SK-N-SH treated with all-trans-retinoic acid at 6 μM for 48 hours (cell line): Measurements from ENCODE around the gene IGSF9.
"Not testable (repeated sequence)": the region's sequence is repeated elsewhere in the genome, so short reads cannot be mapped to it uniquely, and the experiment has no call there.

Experiments used
- ATAC-seq: fragments of 200-7000 bp; cut with Tn5 transposase; 3 replicates; pipeline ENCODE4 v1.9.1; 2020; ENCODE audit warnings: mild to moderate bottlenecking, moderate library complexity
- ARNTL ChIP-seq: fragments of 450-650 bp; formaldehyde crosslinking; IDR thresholded peaks from 2 replicates; pipeline ENCODE4 v1.5.0; 2020; ENCODE audit warnings: low read depth, mild to moderate bottlenecking, moderate library complexity, borderline replicate concordance
- BACH2 ChIP-seq: fragments of 250-450 bp; sonication (Bioruptor Pico); IDR thresholded peaks from 2 replicates; pipeline ENCODE4 v1.9.0; 2021; ENCODE audit warnings: mild to moderate bottlenecking, borderline replicate concordance
- CSDC2 ChIP-seq: fragments of 250-450 bp; sonication (Bioruptor Pico); IDR thresholded peaks from 2 replicates; pipeline ENCODE4 v1.5.0; 2020; ENCODE audit warnings: mild to moderate bottlenecking, moderate library complexity
- CSRNP3 ChIP-seq: fragments of 250-450 bp; sonication (Bioruptor Pico); IDR thresholded peaks from 2 replicates; pipeline ENCODE4 v1.5.1; 2021; ENCODE audit warnings: mild to moderate bottlenecking, moderate library complexity
- GLIS3 ChIP-seq: fragments of 250-450 bp; sonication (Bioruptor Pico); IDR thresholded peaks from 2 replicates; pipeline ENCODE4 v1.5.0; 2020; ENCODE audit warnings: mild to moderate bottlenecking, moderate library complexity
- ISL1 ChIP-seq: fragments of 250-450 bp; sonication (Bioruptor Pico); IDR thresholded peaks from 2 replicates; pipeline ENCODE4 v2.1.2; 2022; ENCODE audit warnings: mild to moderate bottlenecking, moderate library complexity
- OSR1 ChIP-seq: fragments of 250-450 bp; sonication (Bioruptor Pico); IDR thresholded peaks from 2 replicates; pipeline ENCODE4 v1.8.0; 2022; ENCODE audit warnings: moderate library complexity, mild to moderate bottlenecking, inconsistent platforms
- PATZ1 ChIP-seq: fragments of 250-450 bp; sonication (Bioruptor Pico); IDR thresholded peaks from 2 replicates; pipeline ENCODE4 v1.8.0; 2020; ENCODE audit warnings: mild to moderate bottlenecking, moderate library complexity, borderline replicate concordance
- POU6F1 ChIP-seq: fragments of 250-450 bp; sonication (Bioruptor Pico); IDR thresholded peaks from 2 replicates; pipeline ENCODE4 v1.8.0; 2021; ENCODE audit warnings: low read depth, mild to moderate bottlenecking, moderate library complexity, borderline replicate concordance
- PPARA ChIP-seq: fragments of 250-450 bp; sonication (Bioruptor Pico); IDR thresholded peaks from 2 replicates; pipeline ENCODE4 v1.5.0; 2020; ENCODE audit warnings: mild to moderate bottlenecking, borderline replicate concordance
- RARB ChIP-seq: fragments of 250-450 bp; sonication (Bioruptor Pico); IDR thresholded peaks from 2 replicates; pipeline ENCODE4 v1.8.0; 2021; ENCODE audit warnings: mild to moderate bottlenecking, moderate library complexity
- SNAI2 ChIP-seq: fragments of 250-450 bp; sonication (Bioruptor Pico); IDR thresholded peaks from 2 replicates; pipeline ENCODE4 v1.5.0; 2020; ENCODE audit warnings: mild to moderate bottlenecking, moderate library complexity
- TCF4 ChIP-seq: fragments of 250-450 bp; sonication (Bioruptor Pico); IDR thresholded peaks from 2 replicates; pipeline ENCODE4 v1.8.0; 2021; ENCODE audit warnings: mild to moderate bottlenecking, moderate library complexity, borderline replicate concordance
- TOX ChIP-seq: fragments of 250-450 bp; sonication (Bioruptor Pico); IDR thresholded peaks from 2 replicates; pipeline ENCODE4 v1.8.0; 2021; ENCODE audit warnings: mild to moderate bottlenecking, moderate library complexity, borderline replicate concordance
- ZC3H10 ChIP-seq: fragments of 250-450 bp; sonication (Bioruptor Pico); IDR thresholded peaks from 2 replicates; pipeline ENCODE4 v1.5.1; 2021; ENCODE audit warnings: mild to moderate bottlenecking, moderate library complexity
- ZFP3 ChIP-seq: fragments of 250-450 bp; sonication (Bioruptor Pico); IDR thresholded peaks from 2 replicates; pipeline ENCODE4 v1.5.0; 2020; ENCODE audit warnings: mild to moderate bottlenecking, moderate library complexity
- ZFP30 ChIP-seq: fragments of 450-650 bp; formaldehyde crosslinking; IDR thresholded peaks from 2 replicates; pipeline ENCODE4 v1.5.0; 2022; ENCODE audit warnings: mild to moderate bottlenecking, moderate library complexity
- ZNF565 ChIP-seq: fragments of 450-650 bp; formaldehyde crosslinking; conservative IDR thresholded peaks from 2 replicates; pipeline ENCODE4 v1.5.0; 2020; ENCODE audit warnings: low read depth, mild to moderate bottlenecking, moderate library complexity
- ZNF70 ChIP-seq: fragments of 450-650 bp; formaldehyde crosslinking; IDR thresholded peaks from 2 replicates; pipeline ENCODE4 v1.5.0; 2020; ENCODE audit warnings: mild to moderate bottlenecking, moderate library complexity
- ZNF8 ChIP-seq: fragments of 450-650 bp; formaldehyde crosslinking; IDR thresholded peaks from 2 replicates; pipeline ENCODE4 v1.5.0; 2020; ENCODE audit warnings: mild to moderate bottlenecking, moderate library complexity

IGSF9 gene

GRCh38 chr1:159908031-159908940 lies 37.1 kb downstream of the IGSF9 start:
- ATAC-seq, result no peak
- TF ChIP-seq ZNF70 (CRISPR knock-in tag) (no peak), TCF4 (CRISPR knock-in tag) (no peak), ZNF565 (CRISPR knock-in tag) (no peak)

GRCh38 chr1:159906960-159907359 lies 38.5 kb downstream of the IGSF9 start:
- no peak for TF ChIP-seq ZFP3 (CRISPR knock-in tag)
- TF ChIP-seq ARNTL (CRISPR knock-in tag), result no peak
- TF ChIP-seq TOX (CRISPR knock-in tag), result no peak
- no peak for TF ChIP-seq CSRNP3 (CRISPR knock-in tag)
- no peak for TF ChIP-seq ZC3H10
- TF ChIP-seq CSDC2 (CRISPR knock-in tag), result no peak
- no peak for TF ChIP-seq ISL1 (CRISPR knock-in tag)
- TF ChIP-seq GLIS3, result no peak
- no peak for TF ChIP-seq ZNF565 (CRISPR knock-in tag)
- TF ChIP-seq BACH2 (CRISPR knock-in tag), result no peak
- no peak for TF ChIP-seq SNAI2 (CRISPR knock-in tag)
- TF ChIP-seq TCF4 (CRISPR knock-in tag), result no peak
- no peak for TF ChIP-seq POU6F1 (CRISPR knock-in tag)
- TF ChIP-seq ZNF8 (CRISPR knock-in tag), result no peak
- TF ChIP-seq OSR1, result no peak
- no peak for ATAC-seq

- ATAC-seq, result not testable (repeated sequence)
Observed at GRCh38 chr1:159904036-159904435, 41.4 kb downstream of the IGSF9 start.

GRCh38 chr1:159902541-159902940 lies 42.9 kb downstream of the IGSF9 start:
- ATAC-seq, result no peak
- TF ChIP-seq TCF4 (CRISPR knock-in tag), result no peak
- no peak for TF ChIP-seq ZFP30
- no peak for TF ChIP-seq OSR1
- no peak for TF ChIP-seq PPARA (CRISPR knock-in tag)
- TF ChIP-seq ZNF8 (CRISPR knock-in tag), result no peak
- no peak for TF ChIP-seq ARNTL (CRISPR knock-in tag)
- TF ChIP-seq BACH2 (CRISPR knock-in tag), result no peak
- TF ChIP-seq POU6F1 (CRISPR knock-in tag), result no peak
- no peak for TF ChIP-seq ISL1 (CRISPR knock-in tag)
- no peak for TF ChIP-seq CSDC2 (CRISPR knock-in tag)
- TF ChIP-seq SNAI2 (CRISPR knock-in tag), result no peak
- TF ChIP-seq ZC3H10, result no peak
- TF ChIP-seq RARB (CRISPR knock-in tag), result no peak
- no peak for TF ChIP-seq TOX (CRISPR knock-in tag)
- no peak for TF ChIP-seq ZNF565 (CRISPR knock-in tag)

- ATAC-seq, result no peak
- no peak for TF ChIP-seq POU6F1 (CRISPR knock-in tag)
- TF ChIP-seq ISL1 (CRISPR knock-in tag), result no peak
- no peak for TF ChIP-seq PATZ1 (CRISPR knock-in tag)
- TF ChIP-seq ZNF8 (CRISPR knock-in tag), result no peak
- TF ChIP-seq ZC3H10, result no peak
- TF ChIP-seq ZFP30, result no peak
- no peak for TF ChIP-seq OSR1
- no peak for TF ChIP-seq GLIS3
- no peak for TF ChIP-seq SNAI2 (CRISPR knock-in tag)
Observed at GRCh38 chr1:159900755-159901360, 44.6 kb downstream of the IGSF9 start.
